ENCODE data around the gene ASRGL1. TPM values are rescaled to one million over a fixed set of nuclear protein-coding genes. Genes with fewer than 3 reads are reported as not detected.
"Not testable (repeated sequence)": the region's sequence is repeated elsewhere in the genome, so short reads cannot be mapped to it uniquely, and the experiment has no call there.

Gene ASRGL1
- polyA plus RNA-seq, 1 experiment, result 0.58 TPM

DNA sequence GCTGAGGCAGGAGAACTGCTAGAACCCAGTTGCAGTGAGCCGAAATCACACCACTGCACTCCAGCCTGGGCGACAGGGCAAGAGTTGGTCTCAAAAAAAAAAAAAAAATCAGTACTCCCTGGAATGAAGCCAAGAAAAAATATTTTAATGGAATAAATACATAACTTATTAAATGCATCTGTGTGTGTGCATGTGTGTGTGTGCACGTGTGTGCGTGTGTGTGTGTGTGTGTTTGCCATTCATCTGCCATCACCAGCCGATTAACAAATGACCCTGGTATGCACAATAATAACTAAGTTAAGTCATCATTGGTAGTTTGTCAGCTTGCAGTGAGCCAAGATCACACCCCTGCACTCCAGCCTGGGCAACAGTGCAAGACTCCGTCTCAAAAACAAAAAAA is 46.6 kb downstream of the ASRGL1 start:
- ChIA-PET POLR2A (no interaction called here), CTCF (no interaction called here)
- H3K4me3 ChIP-seq (ENCODE audit: low read depth, low read length), result no peak overlapping the region
- no peak for DNase-seq (ENCODE audit: low read depth)
- peaks cover 2% of the 10 kb centered on the region; the same call in 1 of the 2 replicates for H3K27me3 ChIP-seq (ENCODE audit: control insufficient read depth, insufficient read depth, low read length)
- TF ChIP-seq, protein P1, sequence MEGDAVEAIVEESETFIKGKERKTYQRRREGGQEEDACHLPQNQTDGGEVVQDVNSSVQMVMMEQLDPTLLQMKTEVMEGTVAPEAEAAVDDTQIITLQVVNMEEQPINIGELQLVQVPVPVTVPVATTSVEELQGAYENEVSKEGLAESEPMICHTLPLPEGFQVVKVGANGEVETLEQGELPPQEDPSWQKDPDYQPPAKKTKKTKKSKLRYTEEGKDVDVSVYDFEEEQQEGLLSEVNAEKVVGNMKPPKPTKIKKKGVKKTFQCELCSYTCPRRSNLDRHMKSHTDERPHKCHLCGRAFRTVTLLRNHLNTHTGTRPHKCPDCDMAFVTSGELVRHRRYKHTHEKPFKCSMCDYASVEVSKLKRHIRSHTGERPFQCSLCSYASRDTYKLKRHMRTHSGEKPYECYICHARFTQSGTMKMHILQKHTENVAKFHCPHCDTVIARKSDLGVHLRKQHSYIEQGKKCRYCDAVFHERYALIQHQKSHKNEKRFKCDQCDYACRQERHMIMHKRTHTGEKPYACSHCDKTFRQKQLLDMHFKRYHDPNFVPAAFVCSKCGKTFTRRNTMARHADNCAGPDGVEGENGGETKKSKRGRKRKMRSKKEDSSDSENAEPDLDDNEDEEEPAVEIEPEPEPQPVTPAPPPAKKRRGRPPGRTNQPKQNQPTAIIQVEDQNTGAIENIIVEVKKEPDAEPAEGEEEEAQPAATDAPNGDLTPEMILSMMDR (IDR thresholded peaks at IDR 0.05; ENCODE audit: insufficient read depth, low read depth, low read length), result no peak
- H3K36me3 ChIP-seq (ENCODE audit: control insufficient read depth, insufficient read depth, low read length), result no peaks in the 10 kb centered on the region

DNA sequence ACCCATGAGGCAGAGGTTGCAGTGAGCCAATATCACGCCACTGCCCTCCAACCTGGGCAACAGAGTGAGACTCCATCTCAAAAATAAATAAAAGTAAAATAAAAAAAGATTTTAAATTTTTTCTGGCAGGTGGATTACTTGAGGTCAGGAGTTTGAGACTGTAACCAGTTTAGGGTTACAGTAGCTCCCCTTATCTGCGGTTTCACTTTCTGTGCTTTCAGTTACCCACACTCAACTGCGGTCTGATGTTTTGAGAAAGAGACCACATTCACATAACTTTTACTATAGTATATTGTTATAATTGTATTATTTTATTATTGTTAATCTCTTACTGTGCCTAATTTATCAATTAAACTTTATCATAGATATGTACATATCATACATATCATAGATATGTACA is 48.8 kb downstream of the ASRGL1 start:
- H3K27me3 ChIP-seq (ENCODE audit: control insufficient read depth, insufficient read depth, low read length), result peaks cover 10% of the 10 kb centered on the region
- DNase-seq (ENCODE audit: low read depth); POLR2A ChIA-PET; H3K4me3 ChIP-seq (ENCODE audit: low read depth, low read length); H3K36me3 ChIP-seq (ENCODE audit: control insufficient read depth, insufficient read depth, low read length): not testable (repeated sequence)
- CTCF ChIA-PET, result interaction anchor here (0.6 to 1.0 kb wide), 3 partner anchors 8 to 1431 kb away, joined by 3 to 4 read pairs (median 4); no protein-coding TSS in a partner anchor

DNA sequence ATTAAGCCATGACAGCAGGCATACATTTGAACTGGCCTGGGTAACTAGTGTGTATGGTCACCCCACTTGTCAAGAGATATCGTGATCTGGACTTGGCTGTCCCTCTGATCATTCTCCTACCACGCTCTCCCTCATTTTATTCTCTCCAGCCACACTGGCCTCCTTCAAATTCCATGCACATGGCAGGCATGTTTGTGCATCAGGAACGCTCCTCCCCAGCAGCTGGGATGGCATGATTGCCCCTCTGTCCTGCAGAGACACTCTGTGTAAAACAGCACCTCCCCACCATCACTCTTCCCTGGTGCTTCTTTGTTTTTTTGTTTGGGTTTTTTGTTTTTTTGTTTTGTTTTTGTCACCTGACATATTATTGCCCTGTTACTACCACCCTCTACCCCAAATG is 50.1 kb downstream of the ASRGL1 start:
- ChIA-PET POLR2A (no interaction called here), CTCF (interaction anchor here (1.0 to 1.6 kb wide), 2 partner anchors 8 to 9 kb away, joined by 3 to 4 read pairs; no protein-coding TSS in a partner anchor)
- TF ChIP-seq, protein P1 (IDR thresholded peaks at IDR 0.05; ENCODE audit: insufficient read depth, low read depth, low read length), result no peak
- no peaks in the 10 kb centered on the region for H3K36me3 ChIP-seq (ENCODE audit: control insufficient read depth, insufficient read depth, low read length)
- H3K27me3 ChIP-seq (ENCODE audit: control insufficient read depth, insufficient read depth, low read length), result peaks cover 12% of the 10 kb centered on the region
- no peak for DNase-seq (ENCODE audit: low read depth)
- no peak overlapping the region for H3K4me3 ChIP-seq (ENCODE audit: low read depth, low read length)

DNA sequence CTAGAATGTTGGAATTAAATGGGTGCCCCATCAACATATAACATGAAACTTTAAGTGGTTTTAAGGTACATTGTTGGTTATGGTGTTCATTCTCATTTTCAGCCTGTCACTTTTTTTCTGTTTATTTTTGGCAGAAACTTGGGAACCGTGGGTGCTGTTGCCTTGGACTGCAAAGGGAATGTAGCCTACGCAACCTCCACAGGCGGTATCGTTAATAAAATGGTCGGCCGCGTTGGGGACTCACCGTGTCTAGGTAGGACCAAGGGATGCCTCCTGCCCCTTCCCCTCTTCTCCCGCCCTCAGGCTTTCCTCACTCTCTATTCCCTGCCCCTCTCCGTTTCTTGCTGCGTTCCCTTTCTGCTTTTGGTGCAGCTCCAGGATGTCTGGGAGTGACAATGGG is 51.8 kb downstream of the ASRGL1 start:
- DNase-seq (ENCODE audit: low read depth), result no peak
- H3K4me3 ChIP-seq (ENCODE audit: low read depth, low read length), result no peak overlapping the region
- peaks cover 12% of the 10 kb centered on the region for H3K27me3 ChIP-seq (ENCODE audit: control insufficient read depth, insufficient read depth, low read length)
- H3K36me3 ChIP-seq (ENCODE audit: control insufficient read depth, insufficient read depth, low read length), result no peaks in the 10 kb centered on the region
- POLR2A ChIA-PET, result no interaction called here
- CTCF ChIA-PET, result interaction anchor here (1.6 to 2.2 kb wide), 2 partner anchors 9 to 36 kb away, joined by 5 to 8 read pairs; no protein-coding TSS in a partner anchor
- TF ChIP-seq, protein P1 (IDR thresholded peaks at IDR 0.05; ENCODE audit: insufficient read depth, low read depth, low read length), result no peak

DNA sequence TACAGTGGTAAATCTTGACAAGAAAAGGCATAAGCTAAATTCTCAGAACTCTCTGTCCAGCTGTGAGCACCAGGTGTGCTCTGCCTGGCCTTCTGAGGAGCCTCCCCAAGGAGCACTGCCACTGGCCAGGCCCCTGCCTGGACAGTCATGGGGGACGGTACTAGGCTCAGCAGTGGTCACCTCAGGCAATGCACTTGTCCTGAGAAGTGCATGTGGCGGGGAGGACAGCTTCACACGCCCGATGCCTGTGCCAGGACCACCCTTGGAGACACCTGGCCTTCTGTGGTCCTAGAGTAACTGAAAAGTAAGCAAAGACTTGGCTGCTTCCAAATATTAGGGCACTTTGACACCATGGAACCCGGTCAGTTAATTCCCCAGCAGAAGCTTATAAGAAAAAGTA is 53.0 kb downstream of the ASRGL1 start:
- Histone ChIP-seq H3K27me3 (ENCODE audit: control insufficient read depth, insufficient read depth, low read length) (peaks cover 12% of the 10 kb centered on the region), H3K4me3 (ENCODE audit: low read depth, low read length) (no peak overlapping the region), H3K36me3 (ENCODE audit: control insufficient read depth, insufficient read depth, low read length) (no peaks in the 10 kb centered on the region)
- POLR2A ChIA-PET, result no interaction called here
- no peak for DNase-seq (ENCODE audit: low read depth)
- TF ChIP-seq, protein P1 (IDR thresholded peaks at IDR 0.05; ENCODE audit: insufficient read depth, low read depth, low read length), result no peak
- CTCF ChIA-PET, result interaction anchor here (0.6 to 2.3 kb wide), 8 partner anchors 8 to 451 kb away, joined by 3 to 8 read pairs (median 4); no protein-coding TSS in a partner anchor

DNA sequence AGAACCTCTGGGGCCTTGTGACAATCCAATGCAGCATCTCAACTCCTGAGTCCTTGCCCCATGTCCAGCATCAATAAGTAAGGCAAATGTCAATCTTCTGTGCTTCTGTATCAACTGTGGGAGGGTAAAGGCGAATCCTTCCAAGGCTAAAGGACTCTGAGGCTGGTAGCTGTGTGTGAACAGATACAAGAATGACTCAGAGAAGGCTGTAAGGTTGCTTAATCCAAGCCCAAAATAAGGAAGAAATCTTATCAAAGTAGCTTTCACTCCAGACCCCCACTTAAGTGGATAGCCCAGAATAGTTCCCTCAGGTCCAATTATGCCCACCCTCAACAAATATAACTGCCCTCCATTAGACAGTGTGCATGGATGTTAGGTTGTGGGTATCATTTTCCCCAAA is 53.5 kb downstream of the ASRGL1 start:
- Histone ChIP-seq H3K27me3 (ENCODE audit: control insufficient read depth, insufficient read depth, low read length) (peaks cover 12% of the 10 kb centered on the region), H3K4me3 (ENCODE audit: low read depth, low read length) (no peak overlapping the region), H3K36me3 (ENCODE audit: control insufficient read depth, insufficient read depth, low read length) (no peaks in the 10 kb centered on the region)
- POLR2A ChIA-PET, result no interaction called here
- DNase-seq (ENCODE audit: low read depth), result no peak
- TF ChIP-seq, protein P1 (IDR thresholded peaks at IDR 0.05; ENCODE audit: insufficient read depth, low read depth, low read length), result no peak
- CTCF ChIA-PET, result interaction anchor here (0.6 to 2.3 kb wide), 9 partner anchors 8 to 450 kb away, joined by 3 to 8 read pairs (median 4); no protein-coding TSS in a partner anchor

Measured in BJ (cell line).